ENCODE data around the gene PPP6R2.

The PPP6R2 gene

DNA sequence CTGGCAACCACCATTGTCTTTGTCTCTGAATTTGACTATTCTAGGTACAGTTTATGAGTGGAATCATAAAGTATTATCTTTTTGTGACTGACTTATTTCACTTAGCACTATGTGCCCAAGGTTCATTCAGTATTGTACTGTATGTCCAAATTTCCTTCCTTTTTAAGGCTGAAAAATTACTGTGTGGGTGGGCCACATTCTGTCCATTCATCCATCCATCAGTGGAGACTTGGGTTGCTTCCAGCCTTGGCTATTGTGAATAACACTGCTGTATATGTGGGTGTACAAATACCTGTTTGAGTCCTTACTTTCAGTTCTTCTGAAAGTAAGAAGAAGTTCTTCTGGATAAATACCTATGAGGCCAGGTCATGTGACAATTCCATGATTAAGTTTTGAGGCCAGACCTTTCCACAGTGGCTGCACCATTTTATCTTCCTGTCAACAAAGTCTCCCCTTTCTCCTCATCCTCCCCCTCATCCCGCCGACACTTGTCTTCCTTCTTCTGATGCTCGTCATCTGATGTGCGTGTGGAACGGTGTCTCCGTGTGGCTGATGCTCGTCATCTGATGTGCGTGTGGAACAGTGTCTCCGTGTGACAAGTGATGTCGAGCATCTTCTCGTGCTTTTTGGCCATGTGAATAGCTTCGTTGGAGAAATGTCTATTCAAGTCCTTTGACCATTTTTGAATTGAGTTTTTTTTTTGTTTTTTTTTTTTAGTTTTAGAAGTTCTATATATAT, 82.2 kb downstream of the PPP6R2 start:
- TF ChIP-seq TAF1 (IDR thresholded peaks at IDR 0.05; ENCODE audit: low read depth) = no peak
- no peak for TF ChIP-seq CEBPB (IDR thresholded peaks at IDR 0.05)
- no peak for TF ChIP-seq TEAD4 (IDR thresholded peaks at IDR 0.05)
- no peak for TF ChIP-seq CREB1 (IDR thresholded peaks at IDR 0.05; ENCODE audit: low read depth)

DNA sequence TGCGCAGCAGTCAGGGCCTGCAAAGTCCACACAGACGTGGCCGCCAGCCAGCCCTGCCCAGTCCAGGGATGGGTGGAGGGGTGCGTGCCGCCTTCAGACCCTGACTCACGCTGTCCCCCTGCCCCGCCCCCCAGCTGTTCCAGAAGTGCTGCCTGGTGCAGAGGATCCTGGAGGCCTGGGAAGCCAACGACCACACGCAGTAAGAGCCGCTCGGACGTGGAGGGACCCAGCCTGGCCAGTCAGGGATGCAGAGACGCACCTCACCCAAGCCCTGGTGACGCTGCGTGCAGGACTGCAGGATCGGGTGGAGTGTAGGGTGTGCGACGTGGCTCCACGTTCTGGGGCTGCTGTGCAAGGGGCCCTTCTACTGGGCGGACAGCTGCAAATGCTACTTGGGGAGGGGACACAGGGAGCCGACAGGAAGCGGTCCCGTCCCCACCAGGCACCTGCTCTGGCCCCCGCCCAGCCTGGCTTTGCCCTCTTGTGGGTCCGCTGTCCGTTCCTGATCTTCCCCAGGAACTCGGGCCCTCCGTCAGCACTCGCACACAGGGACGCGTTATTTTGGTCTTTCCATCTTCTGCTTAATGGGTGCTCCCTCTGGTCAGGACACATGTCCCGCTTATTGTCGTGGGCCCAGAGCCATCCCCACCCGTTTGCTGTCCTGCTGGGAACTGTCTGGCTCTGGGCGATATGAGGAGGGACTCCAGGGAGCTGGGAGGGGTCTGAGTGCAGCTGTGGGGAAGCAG, 89.2 kb downstream of the PPP6R2 start:
- TF ChIP-seq MAX (IDR thresholded peaks at IDR 0.05) (no peak), NFIC (IDR thresholded peaks at IDR 0.05) (no peak), EGR1 (IDR thresholded peaks at IDR 0.05) (no peak), CEBPB (IDR thresholded peaks at IDR 0.05) (no peak), YY1 (IDR thresholded peaks at IDR 0.05; ENCODE audit: low read depth) (no peak), USF1 (IDR thresholded peaks at IDR 0.05) (no peak), EP300 (IDR thresholded peaks at IDR 0.05; ENCODE audit: borderline replicate concordance) (no peak)
- TF ChIP-seq, protein P1, sequence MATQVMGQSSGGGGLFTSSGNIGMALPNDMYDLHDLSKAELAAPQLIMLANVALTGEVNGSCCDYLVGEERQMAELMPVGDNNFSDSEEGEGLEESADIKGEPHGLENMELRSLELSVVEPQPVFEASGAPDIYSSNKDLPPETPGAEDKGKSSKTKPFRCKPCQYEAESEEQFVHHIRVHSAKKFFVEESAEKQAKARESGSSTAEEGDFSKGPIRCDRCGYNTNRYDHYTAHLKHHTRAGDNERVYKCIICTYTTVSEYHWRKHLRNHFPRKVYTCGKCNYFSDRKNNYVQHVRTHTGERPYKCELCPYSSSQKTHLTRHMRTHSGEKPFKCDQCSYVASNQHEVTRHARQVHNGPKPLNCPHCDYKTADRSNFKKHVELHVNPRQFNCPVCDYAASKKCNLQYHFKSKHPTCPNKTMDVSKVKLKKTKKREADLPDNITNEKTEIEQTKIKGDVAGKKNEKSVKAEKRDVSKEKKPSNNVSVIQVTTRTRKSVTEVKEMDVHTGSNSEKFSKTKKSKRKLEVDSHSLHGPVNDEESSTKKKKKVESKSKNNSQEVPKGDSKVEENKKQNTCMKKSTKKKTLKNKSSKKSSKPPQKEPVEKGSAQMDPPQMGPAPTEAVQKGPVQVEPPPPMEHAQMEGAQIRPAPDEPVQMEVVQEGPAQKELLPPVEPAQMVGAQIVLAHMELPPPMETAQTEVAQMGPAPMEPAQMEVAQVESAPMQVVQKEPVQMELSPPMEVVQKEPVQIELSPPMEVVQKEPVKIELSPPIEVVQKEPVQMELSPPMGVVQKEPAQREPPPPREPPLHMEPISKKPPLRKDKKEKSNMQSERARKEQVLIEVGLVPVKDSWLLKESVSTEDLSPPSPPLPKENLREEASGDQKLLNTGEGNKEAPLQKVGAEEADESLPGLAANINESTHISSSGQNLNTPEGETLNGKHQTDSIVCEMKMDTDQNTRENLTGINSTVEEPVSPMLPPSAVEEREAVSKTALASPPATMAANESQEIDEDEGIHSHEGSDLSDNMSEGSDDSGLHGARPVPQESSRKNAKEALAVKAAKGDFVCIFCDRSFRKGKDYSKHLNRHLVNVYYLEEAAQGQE (IDR thresholded peaks at IDR 0.05; ENCODE audit: low read depth) = no peak

- TF ChIP-seq EP300 (IDR thresholded peaks at IDR 0.05; ENCODE audit: borderline replicate concordance) (no peak), YY1 (IDR thresholded peaks at IDR 0.05; ENCODE audit: low read depth) (no peak)
Measured at GRCh38 chr22:50434849-50435248, 91.7 kb downstream of the PPP6R2 start.

DNA sequence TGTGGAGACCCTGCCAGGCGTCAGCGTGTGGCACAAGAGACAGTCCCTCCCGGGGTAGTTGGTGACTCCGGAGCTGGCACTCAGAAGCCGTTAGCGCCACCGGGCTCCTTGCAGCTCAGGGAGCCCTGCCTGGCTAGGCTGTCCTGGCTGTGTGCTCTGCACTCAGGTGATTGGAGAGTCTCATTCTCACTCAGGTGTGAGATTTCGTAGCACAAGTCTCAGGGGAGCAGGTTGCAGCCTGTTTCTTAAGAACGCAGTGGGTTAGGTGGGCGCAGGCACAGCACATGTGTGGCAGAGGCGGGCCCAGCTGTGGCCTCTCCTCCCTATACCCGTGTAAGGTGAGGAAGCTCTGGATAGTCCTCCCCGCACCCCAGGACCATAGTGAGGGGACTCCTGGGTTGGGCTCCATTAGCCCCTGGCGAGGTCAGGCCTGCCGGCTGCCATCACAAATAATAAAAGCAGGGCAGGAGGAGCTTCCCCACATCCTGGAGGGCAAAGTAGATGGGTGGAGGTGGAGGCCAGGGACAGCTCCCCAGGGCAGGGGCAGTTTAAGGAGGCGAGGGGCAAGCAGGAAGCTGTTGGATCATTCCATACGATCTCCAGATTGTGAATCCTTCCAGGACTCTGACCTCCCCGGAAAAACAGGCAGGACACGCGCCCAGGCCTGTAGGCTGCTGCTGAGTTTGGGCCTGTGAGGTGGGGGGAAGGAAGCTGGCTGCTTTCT, 92.3 kb downstream of the PPP6R2 start:
- TF ChIP-seq YY1 (IDR thresholded peaks at IDR 0.05; ENCODE audit: low read depth) (no peak), RAD21 (IDR thresholded peaks at IDR 0.05; ENCODE audit: low read depth) (no peak), NFIC (IDR thresholded peaks at IDR 0.05) (no peak), TCF12 (IDR thresholded peaks at IDR 0.05; ENCODE audit: low read depth) (no peak), CEBPB (IDR thresholded peaks at IDR 0.05) (no peak), ZBTB7A (IDR thresholded peaks at IDR 0.05; ENCODE audit: low read depth) (no peak), EGR1 (IDR thresholded peaks at IDR 0.05) (no peak)
- TF ChIP-seq, protein P1 (IDR thresholded peaks at IDR 0.05; ENCODE audit: low read depth) = no peak

GRCh38 chr22:50436015-50436830, 93.1 kb downstream of the PPP6R2 start:
- TF ChIP-seq, protein P1 (IDR thresholded peaks at IDR 0.05; ENCODE audit: low read depth) = no peak
